Measurements from ENCODE around the gene GPBP1.

- TF ChIP-seq EZH2 (IDR thresholded peaks at IDR 0.05) (no peak), CTCF (IDR thresholded peaks at IDR 0.05 in 2 of 3, conservative IDR thresholded peaks at IDR 0.05 in 1 of 3; ENCODE audit: borderline replicate concordance in 1 of 3, insufficient read depth in 1 of 3, low read depth in 2 of 3, low read length in 2 of 3) (no peak)
Measured at GRCh38 chr5:57177479-57178156, 3.8 kb downstream of the GPBP1 start.
